ENCODE results near the gene HSPA12B.

GRCh38 chr20:3783511-3784195, 51.2 kb downstream of the HSPA12B start:
- TF ChIP-seq ZNF263 (CRISPR knock-in tag; IDR thresholded peaks at IDR 0.05; ENCODE audit: borderline replicate concordance) (no peak), FOXA1 (IDR thresholded peaks at IDR 0.05; ENCODE audit: borderline replicate concordance) (no peak), ZNF75A (CRISPR knock-in tag; IDR thresholded peaks at IDR 0.05) (no peak), E2F8 (IDR thresholded peaks at IDR 0.05; ENCODE audit: low read depth, partially characterized antibody) (no peak), SRF (CRISPR knock-in tag; IDR thresholded peaks at IDR 0.05) (no peak), CEBPG (CRISPR knock-in tag; IDR thresholded peaks at IDR 0.05) (no peak), CEBPG (tag; conservative IDR thresholded peaks at IDR 0.05 in 1 of 2, IDR thresholded peaks at IDR 0.05 in 1 of 2) (no peak), CHD4 (IDR thresholded peaks at IDR 0.05; ENCODE audit: insufficient read depth, insufficient replicate concordance, low read depth, low read length, poor library complexity, severe bottlenecking) (no peak), SP2 (IDR thresholded peaks at IDR 0.05; ENCODE audit: extremely low read depth, low read depth, low read length, poor library complexity, severe bottlenecking) (no peak)
- TF ChIP-seq, protein P1, sequence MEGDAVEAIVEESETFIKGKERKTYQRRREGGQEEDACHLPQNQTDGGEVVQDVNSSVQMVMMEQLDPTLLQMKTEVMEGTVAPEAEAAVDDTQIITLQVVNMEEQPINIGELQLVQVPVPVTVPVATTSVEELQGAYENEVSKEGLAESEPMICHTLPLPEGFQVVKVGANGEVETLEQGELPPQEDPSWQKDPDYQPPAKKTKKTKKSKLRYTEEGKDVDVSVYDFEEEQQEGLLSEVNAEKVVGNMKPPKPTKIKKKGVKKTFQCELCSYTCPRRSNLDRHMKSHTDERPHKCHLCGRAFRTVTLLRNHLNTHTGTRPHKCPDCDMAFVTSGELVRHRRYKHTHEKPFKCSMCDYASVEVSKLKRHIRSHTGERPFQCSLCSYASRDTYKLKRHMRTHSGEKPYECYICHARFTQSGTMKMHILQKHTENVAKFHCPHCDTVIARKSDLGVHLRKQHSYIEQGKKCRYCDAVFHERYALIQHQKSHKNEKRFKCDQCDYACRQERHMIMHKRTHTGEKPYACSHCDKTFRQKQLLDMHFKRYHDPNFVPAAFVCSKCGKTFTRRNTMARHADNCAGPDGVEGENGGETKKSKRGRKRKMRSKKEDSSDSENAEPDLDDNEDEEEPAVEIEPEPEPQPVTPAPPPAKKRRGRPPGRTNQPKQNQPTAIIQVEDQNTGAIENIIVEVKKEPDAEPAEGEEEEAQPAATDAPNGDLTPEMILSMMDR (IDR thresholded peaks at IDR 0.05 in 2 of 3, conservative IDR thresholded peaks at IDR 0.05 in 1 of 3; ENCODE audit: insufficient read depth in 2 of 3, low read depth in 1 of 3, low read length in 3 of 3): no peak
- TF ChIP-seq, protein P2, sequence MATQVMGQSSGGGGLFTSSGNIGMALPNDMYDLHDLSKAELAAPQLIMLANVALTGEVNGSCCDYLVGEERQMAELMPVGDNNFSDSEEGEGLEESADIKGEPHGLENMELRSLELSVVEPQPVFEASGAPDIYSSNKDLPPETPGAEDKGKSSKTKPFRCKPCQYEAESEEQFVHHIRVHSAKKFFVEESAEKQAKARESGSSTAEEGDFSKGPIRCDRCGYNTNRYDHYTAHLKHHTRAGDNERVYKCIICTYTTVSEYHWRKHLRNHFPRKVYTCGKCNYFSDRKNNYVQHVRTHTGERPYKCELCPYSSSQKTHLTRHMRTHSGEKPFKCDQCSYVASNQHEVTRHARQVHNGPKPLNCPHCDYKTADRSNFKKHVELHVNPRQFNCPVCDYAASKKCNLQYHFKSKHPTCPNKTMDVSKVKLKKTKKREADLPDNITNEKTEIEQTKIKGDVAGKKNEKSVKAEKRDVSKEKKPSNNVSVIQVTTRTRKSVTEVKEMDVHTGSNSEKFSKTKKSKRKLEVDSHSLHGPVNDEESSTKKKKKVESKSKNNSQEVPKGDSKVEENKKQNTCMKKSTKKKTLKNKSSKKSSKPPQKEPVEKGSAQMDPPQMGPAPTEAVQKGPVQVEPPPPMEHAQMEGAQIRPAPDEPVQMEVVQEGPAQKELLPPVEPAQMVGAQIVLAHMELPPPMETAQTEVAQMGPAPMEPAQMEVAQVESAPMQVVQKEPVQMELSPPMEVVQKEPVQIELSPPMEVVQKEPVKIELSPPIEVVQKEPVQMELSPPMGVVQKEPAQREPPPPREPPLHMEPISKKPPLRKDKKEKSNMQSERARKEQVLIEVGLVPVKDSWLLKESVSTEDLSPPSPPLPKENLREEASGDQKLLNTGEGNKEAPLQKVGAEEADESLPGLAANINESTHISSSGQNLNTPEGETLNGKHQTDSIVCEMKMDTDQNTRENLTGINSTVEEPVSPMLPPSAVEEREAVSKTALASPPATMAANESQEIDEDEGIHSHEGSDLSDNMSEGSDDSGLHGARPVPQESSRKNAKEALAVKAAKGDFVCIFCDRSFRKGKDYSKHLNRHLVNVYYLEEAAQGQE (IDR thresholded peaks at IDR 0.05; ENCODE audit: borderline replicate concordance): no peak
- TF ChIP-seq, protein P2 (CRISPR knock-in tag; IDR thresholded peaks at IDR 0.05; ENCODE audit: low read depth): no peak

All from K562 (cell line).